ENCODE measurements around the gene PHACTR1.

The PHACTR1 gene

DNA sequence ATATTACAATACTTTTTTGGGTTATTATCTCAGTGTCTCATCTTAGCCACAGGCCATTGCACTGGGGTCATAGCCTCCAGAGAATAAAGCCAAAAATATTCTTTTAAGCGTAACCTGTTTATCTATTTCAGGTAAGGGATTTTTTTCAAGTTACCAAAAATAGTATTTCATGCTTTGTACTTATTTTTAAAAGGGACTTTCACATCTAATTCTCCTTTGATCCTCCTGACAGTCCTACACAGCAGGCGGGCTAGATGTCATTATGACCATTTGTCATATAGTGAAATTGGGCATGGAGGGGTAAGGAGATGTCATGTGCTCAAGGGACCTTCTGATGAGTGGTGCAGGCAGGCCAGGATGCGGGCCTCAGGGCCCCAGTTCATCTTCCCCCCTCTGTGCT, 542.8 kb downstream of the PHACTR1 start:
- DNase-seq (ENCODE audit: low spot score) (no peak), FAIRE-seq (no peak)

DNA sequence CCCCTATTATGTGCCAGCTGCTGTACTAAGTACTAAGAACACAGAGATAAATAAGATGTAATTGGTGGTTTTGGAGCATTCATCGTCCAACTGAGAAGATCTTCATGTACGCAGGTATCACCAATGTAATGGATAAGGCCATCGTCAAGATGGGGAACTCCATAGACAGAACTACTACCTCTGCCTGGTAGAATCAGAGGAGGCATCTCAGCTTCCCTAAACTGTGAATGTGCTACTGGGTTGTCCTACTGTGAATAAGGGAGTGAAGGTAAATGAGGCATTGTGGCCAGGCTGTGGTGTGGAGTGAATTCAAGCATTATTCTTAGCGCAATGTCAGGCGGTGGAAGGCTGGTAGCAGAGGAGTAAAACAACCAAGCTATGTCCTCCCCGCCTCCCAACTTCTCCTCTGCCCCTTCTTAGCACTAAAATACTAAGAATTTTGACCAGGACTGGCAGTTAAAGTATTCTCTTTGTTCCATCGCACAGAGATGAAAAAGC, 543.6 kb downstream of the PHACTR1 start:
- DNase-seq (ENCODE audit: low spot score) = no peak
- no peak for FAIRE-seq

DNA sequence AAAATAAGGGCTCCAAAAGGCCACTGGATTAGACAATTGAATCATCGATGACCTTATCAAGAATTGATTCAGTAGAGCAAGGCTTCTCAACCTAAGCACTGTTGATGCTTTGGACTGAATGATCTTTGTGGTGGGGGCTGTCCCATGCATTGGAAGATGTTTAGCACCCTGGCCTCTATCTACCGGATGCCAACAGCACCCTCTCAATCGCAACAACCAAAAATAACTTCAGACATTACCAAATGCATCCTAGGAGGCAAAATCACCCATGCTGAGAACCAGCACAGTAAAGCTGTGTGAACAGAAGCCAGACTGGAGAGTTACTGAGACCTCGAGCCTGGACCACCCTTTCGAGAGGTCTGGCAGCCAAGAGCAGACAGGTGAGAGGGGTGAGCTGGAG, 544.3 kb downstream of the PHACTR1 start:
- DNase-seq (ENCODE audit: low spot score) (no peak), FAIRE-seq (no peak)

DNA sequence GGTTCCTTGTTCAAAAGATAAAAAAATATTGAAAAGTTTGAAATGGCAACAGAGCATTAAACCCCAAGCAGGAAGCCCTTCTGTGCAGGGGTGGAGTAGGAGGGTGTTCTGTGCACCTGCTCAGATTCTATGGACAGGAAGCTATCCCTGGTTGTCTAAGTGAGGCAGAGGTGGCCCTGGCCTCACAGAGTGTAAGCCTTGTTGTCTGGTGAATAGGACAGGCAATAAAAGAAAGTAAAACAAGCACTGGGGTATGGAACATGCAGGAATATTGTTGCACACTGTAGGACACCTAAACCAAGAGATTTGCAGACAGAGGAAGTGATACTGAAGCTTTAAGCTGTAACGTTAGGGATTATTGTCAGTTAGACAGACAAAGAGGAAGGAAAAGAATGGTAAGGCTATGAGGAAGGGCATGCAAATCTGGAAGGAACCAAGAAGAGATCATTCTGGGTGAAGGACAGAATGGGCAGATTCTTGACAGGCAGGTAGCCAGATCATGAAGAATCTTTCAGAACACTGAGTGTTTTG, 545.0 kb downstream of the PHACTR1 start:
- DNase-seq (ENCODE audit: low spot score) (no peak), FAIRE-seq (no peak)

DNA sequence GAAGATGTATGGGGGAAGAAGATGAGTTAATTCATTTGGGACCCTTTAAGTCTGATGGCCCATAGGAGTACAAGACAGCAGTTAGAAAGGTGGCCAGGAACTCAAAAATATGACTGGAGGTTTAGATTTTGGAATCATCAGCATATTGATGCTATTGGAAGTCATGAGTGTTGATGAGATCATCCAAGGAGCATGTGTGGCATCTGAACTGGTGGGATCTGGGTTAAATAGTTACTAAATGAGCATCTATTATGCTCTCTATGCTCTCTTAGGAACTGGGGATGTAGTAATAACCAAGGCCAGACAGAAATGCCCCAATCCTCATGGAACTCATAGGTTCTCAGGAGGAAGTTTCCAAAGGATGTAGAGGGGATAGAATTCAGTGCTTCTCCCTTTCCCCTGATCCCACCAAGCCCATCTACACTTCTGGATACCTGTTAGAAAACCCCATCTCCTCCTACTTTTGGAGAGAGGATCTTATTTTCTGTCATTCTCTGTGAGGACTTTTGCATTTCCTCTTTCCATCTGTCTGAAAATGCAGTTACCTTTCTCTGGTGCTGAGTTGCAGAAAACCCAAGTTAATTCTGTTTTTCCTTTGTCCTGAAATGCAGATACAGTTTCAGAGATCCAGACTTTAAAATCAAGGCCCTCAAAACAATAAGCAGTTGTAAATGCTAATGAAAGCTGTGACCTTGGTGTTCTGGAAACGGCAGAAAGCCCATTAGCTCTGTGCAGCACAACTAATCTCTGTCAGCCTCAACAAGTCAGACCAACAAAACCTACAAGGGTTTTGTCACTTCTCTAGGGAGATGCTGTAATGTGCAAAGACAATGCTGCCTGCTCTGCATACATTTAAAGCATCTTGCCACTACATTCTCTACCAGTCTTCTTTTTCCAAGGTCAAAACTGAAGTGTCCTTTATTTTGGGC, 546.0 kb downstream of the PHACTR1 start:
- FAIRE-seq (no peak), DNase-seq (ENCODE audit: low spot score) (peak; percentile 63)

DNA sequence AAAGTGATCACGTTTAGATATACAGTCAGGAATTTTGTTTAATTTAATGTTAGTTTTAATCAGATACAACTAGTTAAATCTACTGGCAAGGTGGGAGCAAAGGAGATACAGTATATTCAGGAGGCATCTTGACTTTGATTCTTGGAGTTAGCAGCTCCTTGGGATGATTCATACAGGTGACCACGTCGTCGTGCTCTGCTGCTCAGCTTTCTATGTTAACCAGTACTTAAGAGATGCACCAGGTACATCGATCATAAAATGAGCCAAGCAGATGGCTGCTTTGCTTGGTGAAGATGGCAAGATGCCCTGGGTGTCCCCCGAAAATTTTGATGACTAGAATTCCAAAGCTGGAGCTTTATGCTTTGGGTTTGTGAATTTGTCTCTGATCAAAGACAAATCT, 547.1 kb downstream of the PHACTR1 start:
- DNase-seq (ENCODE audit: low spot score) (no peak), FAIRE-seq (no peak)

DNA sequence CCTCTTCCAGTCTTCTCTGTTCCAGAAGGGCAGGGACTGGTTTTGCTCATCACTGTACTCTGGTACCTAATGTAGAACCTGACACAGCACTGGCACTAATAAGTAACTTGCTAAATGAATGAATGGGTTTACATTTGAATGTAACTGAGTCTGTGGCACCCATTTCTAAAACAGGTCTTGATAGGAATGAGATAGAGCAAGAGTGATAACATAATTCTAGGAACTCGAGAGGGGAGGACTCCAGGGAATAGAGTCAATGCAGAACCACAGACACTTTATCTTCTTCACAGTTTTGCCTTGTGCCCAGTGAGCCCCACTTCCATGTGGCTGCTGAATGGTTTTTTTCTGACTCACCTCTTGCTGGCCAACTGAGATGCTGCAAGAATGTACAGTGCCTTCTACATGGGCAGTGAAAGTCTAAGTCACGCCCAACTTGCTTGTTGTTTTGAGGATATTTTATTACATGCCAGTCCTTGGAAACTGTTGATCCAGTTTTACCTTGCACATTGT, 550.6 kb downstream of the PHACTR1 start:
- DNase-seq (ENCODE audit: low spot score) (peak; percentile 57), FAIRE-seq (peak; percentile 78)

DNA sequence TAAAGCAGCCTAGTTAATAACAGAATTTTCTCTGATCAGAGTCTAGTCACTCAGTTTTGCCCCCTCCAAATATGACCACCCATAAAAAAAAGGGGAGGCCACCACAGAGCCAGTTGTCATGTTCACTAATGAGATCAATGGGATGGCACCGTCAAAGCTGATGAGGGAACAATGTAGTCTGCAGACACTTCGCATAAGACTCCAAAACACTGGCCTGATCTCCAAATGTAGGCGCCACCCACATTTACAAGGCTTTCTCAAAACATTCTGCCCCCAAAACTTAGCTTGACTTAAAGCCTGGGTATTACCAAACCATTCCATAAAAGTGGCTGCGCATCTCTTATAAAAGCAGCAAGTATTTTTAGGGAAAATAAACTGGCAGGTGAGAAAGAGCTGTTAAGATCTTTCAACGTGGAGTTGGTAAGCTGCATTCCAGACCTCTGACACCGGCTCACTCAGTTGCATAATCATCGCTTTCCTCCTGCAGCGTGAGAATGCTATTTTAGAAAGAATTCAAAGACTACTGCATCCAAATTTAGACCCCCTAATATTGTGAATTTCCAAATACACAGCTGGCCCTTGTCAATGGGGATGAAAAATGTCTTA, 552.4 kb downstream of the PHACTR1 start:
- FAIRE-seq (no peak), DNase-seq (ENCODE audit: low spot score) (peak; percentile 23)

DNA sequence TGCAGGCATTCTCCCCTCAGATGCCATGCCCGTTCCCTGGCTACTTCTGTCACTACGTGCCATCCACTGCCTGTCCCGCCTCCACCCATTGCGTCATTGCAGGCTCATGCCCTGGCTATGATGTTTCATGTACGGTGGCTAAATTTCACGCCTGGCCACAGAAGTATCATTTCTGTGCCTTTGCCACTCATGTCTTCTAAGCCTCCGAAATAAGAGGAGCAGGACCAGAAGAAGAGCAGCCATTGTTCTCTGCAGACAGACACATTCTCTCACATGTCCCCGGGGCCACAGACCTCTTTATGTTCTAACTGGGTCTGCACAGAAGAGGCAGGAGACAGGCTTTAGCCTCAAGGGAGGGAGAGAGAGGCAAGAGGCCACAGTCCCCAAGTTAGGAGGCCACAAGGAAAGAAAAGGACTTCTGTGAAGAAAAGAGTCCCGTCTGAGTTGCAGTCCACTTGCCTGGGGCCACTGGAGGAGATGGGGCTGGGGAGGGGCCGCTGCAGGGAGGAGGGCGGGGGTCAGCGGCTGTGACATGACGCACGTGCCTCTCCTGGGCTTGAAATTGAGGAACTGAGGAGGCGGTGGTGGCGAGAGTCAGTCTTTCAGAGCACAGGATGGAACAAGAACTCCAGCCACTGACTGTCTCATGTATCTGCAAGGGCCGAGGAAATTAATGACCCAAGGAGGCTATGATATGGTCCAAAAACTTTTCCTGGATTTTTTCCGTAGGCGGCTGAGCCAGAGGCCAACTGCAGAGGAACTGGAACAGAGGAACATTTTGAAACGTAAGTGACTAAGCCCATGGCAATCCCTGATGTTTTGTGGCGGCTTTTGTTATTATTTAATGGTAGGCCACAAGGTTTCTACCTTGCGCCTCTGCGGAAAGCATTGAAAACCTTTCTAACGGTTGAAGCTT, 555.8 kb downstream of the PHACTR1 start:
- DNase-seq (ENCODE audit: low spot score) (peak; percentile 89), FAIRE-seq (peak; percentile 94)

DNA sequence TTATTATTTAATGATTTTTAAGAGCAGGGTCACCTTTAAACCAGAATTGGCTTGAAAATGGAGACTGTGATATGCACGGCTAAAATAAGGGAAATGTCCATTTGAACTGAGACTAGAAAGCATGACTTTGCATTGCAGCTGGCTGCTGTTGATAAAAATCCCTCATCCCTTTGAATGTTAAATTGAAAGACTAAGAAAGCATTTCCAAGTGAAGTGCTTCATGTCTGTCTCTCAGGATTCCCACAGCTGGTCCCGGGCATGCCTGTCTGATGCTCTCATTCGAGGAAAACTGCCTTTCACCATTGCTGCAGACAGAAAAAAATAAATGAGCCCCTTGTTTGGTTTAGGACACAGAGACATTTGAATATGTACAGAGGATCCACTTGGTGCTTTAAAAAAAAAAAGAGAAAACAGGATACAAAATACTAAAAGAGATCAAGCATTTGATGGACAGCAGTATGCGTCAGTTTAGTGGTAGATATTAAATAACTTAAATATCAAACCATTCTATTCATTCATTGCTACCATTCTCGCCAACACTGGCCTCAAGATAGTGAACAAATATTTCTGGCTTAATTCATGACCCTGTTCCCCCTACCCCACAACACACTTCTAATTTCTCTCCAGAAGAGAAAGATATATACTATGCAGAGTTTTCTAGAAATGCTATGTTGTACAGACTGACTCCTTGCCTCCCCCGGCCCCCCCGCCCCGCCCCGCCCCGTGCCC, 556.8 kb downstream of the PHACTR1 start:
- FAIRE-seq = no peak
- peak; percentile 7 for DNase-seq (ENCODE audit: low spot score)

DNA sequence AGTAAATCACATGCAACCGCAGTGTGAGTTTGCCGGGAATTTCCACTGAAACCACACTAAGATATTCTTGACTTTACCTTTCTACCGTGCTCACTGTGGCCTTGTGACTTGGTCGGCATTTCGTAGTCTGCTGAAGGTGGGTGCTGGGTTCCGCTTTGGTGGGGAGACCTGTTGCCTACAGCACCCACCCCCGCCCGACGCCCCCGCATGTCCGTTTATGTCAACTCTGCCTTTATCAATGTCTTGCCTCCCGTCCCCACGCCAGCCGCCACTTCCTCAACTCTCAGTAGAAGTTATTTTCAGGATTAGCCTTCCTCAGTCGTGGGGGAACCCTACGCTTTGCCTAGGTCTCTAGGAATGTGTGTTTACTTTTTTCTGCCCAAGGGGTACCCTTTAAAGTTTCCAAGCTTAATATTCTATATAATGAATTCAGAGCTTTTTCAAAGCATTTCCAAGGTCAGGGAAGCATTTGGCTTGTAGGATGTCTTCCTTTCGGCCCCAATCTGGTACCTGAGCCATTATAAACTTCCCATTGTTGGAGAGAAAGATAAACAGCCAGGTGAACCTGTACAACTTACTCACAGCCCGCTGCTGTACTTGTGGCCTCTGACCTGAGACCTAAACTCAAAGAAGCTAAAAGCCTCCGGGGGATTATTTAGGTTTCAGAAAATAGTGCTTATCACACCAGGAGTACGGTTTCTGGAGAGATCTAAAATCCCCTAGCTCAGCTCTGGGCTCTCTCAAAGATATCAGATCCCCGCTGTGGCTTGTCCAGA, 557.6 kb downstream of the PHACTR1 start:
- DNase-seq (ENCODE audit: low spot score) (peak; percentile 64), FAIRE-seq (no peak)

DNA sequence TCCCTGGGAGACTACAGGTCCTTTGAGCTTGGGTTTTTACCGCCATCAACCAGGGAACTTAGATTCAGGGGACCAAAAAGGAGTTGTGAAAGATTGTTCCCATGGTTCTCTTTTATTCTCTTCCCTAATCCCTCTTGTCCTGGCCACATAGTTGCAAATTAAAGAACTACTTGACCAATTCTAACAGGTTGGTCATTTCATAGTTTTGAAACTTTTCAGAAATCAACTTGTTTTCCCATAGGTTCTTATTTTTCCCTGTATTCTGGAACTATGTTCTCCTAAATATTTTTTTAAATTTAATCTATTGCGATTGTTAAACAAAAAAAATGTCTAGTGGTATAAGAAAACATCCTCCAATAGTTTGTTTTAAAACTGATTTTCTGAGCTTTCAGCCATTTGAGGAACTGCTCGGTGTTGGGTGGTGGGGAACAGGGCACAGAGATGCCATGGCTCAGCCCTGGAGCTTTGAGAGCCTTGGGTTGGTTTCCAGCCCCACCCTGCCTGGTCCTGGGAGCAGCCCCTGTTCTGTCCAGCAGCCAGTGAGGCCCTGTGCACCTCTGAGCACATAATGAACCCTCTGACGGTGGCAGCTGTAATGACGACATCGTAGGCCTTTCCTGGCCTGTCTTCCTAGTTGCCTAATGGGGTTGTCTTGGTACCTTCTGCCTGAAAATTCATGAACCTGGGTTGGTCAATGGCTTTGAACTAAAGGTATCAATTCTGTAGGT, 558.3 kb downstream of the PHACTR1 start:
- no peak for FAIRE-seq
- DNase-seq (ENCODE audit: low spot score) = no peak

DNA sequence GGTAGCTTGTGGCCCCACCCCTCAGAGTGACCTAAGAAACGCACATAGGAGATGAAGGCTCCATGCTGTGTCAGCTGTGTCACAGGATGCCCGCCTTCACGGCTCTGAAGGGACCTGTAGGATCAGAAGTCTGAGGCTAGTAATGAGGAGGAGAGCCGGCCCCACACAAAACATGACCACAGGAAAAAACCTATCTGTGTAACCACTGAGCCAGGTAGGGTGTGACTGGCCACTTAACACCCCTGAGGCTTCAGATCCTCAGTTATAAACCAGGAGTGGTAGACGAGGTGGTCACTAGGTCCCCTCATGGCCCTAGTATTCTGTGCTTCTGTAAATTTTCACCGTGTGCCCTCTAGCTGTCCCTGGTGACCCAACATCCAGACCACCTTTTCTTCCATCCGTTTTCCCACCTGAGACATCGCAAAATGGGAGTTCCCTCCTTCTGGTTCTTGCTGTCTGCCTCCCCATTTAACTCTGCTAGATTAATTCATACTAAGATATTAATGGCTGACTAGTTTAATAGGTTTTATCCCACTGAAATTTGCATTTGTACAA, 558.9 kb downstream of the PHACTR1 start:
- FAIRE-seq (no peak), DNase-seq (ENCODE audit: low spot score) (no peak)

DNA sequence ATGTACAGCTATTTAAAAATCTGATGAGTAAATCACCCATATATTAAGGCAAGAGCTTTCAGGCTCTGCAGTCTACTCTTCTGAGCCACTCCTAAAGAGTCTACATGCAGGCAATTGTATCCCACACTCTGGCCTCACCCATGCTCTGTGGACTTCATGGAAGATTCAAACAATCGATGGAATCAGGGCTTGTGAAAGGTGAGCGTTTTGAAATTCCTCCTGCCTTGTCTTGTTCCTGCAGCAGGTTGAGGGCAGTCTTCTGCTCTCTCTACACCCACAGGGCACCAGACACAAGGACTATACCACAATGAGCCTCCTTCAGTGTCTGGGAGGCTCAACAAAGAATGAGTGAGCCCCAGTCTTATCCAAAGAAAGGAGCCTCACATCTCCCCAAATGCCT, 560.7 kb downstream of the PHACTR1 start:
- FAIRE-seq = no peak
- no peak for DNase-seq (ENCODE audit: low spot score)

DNA sequence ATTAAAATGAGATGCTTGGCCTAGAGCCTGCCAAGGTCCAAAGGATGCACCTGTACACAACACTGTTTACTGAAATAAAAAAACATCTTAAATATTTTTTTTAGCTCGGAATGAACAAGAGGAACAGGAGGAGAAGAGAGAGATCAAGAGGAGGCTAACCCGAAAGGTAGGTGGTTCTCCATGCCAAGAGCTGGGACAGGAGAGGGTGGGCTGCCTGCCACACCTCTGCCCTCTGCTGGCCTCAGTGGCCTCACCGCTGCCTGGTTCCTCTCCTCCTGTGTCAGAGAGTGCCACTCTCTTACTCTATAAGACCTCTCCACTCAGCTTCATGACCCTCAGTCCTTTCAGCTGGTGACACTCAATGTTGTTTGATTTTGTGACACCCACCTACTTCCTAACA, 561.6 kb downstream of the PHACTR1 start:
- FAIRE-seq (no peak), DNase-seq (ENCODE audit: low spot score) (no peak)

DNA sequence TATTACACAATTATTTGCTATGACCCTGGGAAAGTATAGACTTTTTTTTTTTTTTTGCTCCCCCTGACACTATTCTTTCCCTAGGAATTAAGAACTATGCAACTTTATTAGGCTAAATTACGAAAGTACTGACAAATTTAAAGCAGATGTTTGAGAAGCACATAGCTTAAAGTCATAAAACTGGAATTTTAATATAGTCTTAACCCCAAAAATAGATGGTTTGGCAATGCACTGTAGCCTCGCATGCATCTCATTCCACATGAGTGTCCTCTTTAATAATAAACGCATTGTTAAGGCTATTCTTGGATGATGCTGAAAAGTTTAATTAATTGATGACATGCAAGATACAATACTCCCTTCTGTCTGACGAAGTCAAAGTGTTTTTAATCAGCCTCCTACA, 562.4 kb downstream of the PHACTR1 start:
- FAIRE-seq (no peak), DNase-seq (ENCODE audit: low spot score) (no peak)

DNA sequence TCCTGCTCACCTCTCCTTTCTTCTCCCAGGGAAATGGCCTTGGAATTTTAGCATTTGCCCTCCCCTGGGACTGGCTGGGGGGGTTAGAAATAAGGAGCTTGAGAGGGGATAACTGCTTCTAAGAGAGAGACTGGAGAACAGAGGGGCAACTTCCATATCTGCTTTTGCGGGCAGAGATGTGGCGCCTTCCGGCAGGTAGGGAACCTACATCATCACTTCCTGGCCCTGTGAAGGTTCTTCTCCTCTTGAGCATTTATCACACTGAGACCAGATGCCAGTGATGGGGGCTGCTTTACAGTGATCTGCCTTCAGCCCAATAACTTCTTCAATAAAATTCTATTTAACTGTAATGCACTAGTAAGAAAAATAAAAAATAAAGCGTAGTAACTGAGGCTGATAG, 563.7 kb downstream of the PHACTR1 start:
- no peak for DNase-seq (ENCODE audit: low spot score)
- no peak for FAIRE-seq

DNA sequence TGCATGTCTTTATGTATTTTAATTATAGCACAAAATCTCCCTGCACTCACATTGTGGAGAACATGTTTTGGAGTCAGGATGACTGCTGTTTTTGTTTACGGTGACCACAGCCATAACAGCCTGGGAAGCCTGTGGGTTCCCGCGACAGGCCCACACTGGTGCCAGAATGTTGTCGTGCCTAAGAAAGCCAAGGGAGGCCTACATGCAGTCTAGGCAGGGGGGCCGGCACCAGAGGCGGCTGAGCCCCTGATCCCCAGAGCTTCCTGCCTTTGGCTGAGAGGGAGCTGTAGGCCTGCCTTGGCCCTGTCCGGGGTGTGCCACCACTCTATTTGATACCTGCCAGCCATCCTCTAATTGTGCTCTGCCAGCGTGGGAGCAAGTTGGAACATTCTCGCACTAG, 565.1 kb downstream of the PHACTR1 start:
- FAIRE-seq (no peak), DNase-seq (ENCODE audit: low spot score) (no peak)

Data from RCC 7860 (cell line).